ENCODE measurements around the gene ACSF3. TPM values are rescaled to one million over a fixed set of nuclear protein-coding genes. Genes with fewer than 3 reads are reported as not detected.

Gene ACSF3
- polyA plus RNA-seq, 1 donor from 2014 or later, result 20.8 TPM

DNA sequence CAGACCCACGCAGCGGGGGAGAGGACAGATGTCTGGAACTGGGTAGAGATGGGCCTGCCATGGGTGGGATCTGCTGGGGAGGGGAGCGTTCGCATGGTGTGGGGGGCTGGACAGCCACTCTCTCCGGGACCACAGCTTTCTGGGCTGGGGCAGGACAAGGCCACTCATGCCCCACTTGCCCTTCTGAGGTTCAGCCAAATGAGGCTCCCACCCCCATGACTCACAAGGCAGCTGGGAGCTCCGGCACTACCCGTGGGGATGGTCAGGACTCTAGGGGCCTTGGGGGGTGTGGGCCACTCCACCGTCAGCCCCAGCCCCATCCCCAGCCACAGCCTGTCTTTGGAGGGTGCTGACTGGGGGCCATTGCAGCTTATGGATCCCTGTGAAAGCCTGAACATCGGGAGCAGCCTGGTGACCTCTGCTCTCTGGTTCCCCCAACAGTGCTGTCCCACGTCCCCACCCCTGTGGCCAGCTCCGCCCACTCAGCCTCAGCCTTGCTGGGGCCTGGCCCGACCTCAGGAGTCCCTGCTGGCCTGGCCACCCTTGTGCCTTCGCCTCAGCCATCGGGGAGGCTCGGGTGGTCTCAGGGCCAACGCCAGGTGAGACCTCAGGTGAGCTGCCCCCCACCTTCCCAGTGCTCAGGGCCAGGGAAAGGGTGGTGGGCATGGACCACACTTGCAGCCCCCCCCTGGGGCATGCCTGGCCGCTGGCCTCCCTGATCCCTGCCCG is 73.2 kb downstream of the ACSF3 start:
- H3F3A ChIP-seq (ENCODE audit: insufficient read depth, low read length, poor library complexity, severe bottlenecking), result no peaks in the 10 kb centered on the region
- H3K27me3 ChIP-seq (ENCODE audit: insufficient read depth, low read depth, low read length), result peaks cover 12% of the 10 kb centered on the region
- H3K9me3 ChIP-seq (ENCODE audit: low read length), result no peaks in the 10 kb centered on the region
- no peaks in the 10 kb centered on the region for H3K9me2 ChIP-seq (ENCODE audit: insufficient read depth, low read length)
- H3K27ac ChIP-seq (ENCODE audit: low read length), result no peak overlapping the region
- H3K9ac ChIP-seq (ENCODE audit: low read length), result peak overlapping the region; percentile 54
- no peaks in the 10 kb centered on the region for H4K20me1 ChIP-seq (ENCODE audit: insufficient read depth)
- no peaks in the 10 kb centered on the region for H3K79me2 ChIP-seq (replicated peaks; ENCODE audit: insufficient read depth, low read length)
- peak overlapping the region; percentile 43 for H3K4me3 ChIP-seq (ENCODE audit: low read length)
- no peaks in the 10 kb centered on the region for H3K36me3 ChIP-seq (ENCODE audit: insufficient read depth, low read length)
- H3K4me2 ChIP-seq (ENCODE audit: low read length), result no peak overlapping the region
- no peak overlapping the region for H2AFZ ChIP-seq (ENCODE audit: low read depth, low read length)
- no peak for TF ChIP-seq POLR2AphosphoS5 (IDR thresholded peaks at IDR 0.05)
- TF ChIP-seq, protein P1, sequence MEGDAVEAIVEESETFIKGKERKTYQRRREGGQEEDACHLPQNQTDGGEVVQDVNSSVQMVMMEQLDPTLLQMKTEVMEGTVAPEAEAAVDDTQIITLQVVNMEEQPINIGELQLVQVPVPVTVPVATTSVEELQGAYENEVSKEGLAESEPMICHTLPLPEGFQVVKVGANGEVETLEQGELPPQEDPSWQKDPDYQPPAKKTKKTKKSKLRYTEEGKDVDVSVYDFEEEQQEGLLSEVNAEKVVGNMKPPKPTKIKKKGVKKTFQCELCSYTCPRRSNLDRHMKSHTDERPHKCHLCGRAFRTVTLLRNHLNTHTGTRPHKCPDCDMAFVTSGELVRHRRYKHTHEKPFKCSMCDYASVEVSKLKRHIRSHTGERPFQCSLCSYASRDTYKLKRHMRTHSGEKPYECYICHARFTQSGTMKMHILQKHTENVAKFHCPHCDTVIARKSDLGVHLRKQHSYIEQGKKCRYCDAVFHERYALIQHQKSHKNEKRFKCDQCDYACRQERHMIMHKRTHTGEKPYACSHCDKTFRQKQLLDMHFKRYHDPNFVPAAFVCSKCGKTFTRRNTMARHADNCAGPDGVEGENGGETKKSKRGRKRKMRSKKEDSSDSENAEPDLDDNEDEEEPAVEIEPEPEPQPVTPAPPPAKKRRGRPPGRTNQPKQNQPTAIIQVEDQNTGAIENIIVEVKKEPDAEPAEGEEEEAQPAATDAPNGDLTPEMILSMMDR (IDR thresholded peaks at IDR 0.05; ENCODE audit: poor library complexity, severe bottlenecking), result no peak
- TF ChIP-seq, protein P2, sequence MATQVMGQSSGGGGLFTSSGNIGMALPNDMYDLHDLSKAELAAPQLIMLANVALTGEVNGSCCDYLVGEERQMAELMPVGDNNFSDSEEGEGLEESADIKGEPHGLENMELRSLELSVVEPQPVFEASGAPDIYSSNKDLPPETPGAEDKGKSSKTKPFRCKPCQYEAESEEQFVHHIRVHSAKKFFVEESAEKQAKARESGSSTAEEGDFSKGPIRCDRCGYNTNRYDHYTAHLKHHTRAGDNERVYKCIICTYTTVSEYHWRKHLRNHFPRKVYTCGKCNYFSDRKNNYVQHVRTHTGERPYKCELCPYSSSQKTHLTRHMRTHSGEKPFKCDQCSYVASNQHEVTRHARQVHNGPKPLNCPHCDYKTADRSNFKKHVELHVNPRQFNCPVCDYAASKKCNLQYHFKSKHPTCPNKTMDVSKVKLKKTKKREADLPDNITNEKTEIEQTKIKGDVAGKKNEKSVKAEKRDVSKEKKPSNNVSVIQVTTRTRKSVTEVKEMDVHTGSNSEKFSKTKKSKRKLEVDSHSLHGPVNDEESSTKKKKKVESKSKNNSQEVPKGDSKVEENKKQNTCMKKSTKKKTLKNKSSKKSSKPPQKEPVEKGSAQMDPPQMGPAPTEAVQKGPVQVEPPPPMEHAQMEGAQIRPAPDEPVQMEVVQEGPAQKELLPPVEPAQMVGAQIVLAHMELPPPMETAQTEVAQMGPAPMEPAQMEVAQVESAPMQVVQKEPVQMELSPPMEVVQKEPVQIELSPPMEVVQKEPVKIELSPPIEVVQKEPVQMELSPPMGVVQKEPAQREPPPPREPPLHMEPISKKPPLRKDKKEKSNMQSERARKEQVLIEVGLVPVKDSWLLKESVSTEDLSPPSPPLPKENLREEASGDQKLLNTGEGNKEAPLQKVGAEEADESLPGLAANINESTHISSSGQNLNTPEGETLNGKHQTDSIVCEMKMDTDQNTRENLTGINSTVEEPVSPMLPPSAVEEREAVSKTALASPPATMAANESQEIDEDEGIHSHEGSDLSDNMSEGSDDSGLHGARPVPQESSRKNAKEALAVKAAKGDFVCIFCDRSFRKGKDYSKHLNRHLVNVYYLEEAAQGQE (IDR thresholded peaks at IDR 0.05; ENCODE audit: borderline replicate concordance), result no peak

DNA sequence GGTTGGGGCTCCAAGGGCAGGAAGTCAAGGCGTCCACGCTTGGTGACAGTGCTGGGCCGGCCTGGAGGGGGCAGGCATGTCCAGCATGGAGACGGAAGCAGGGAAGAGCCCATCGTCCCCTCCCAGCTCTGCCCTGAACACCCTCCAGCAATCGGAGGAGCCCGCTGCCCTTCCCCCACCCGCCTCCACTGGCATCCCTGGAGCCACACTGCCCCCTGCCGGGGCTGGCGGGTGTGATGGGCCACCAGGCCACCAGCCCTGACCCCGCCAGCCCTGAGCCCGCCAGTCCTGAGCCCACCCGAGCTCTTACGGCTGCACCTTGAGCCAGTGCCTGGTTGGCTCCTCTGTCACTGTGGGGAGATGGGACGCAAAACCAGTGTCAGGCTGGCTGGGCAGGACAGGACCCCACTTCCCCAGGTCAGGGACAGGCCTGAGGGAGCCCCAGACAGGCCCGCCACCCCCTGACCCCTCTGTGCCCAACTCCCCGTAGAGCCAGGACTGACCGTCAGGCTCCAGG is 73.8 kb downstream of the ACSF3 start:
- Histone ChIP-seq H3K27me3 (ENCODE audit: insufficient read depth, low read depth, low read length) (peaks cover 12% of the 10 kb centered on the region), H3K27ac (ENCODE audit: low read length) (no peak overlapping the region), H3K36me3 (ENCODE audit: insufficient read depth, low read length) (no peaks in the 10 kb centered on the region), H3K9me3 (ENCODE audit: low read length) (no peaks in the 10 kb centered on the region), H3K4me3 (ENCODE audit: low read length) (peak overlapping the region; percentile 43), H3K79me2 (replicated peaks; ENCODE audit: insufficient read depth, low read length) (no peaks in the 10 kb centered on the region), H4K20me1 (ENCODE audit: insufficient read depth) (no peaks in the 10 kb centered on the region), H2AFZ (ENCODE audit: low read depth, low read length) (no peak overlapping the region), H3K9ac (ENCODE audit: low read length) (peak overlapping the region; percentile 54), H3K4me2 (ENCODE audit: low read length) (no peak overlapping the region), H3F3A (ENCODE audit: insufficient read depth, low read length, poor library complexity, severe bottlenecking) (no peaks in the 10 kb centered on the region), H3K9me2 (ENCODE audit: insufficient read depth, low read length) (no peaks in the 10 kb centered on the region)
- TF ChIP-seq SMC3 (conservative IDR thresholded peaks at IDR 0.05; ENCODE audit: poor library complexity), result peak; percentile 96
- no peak for TF ChIP-seq MXI1 (conservative IDR thresholded peaks at IDR 0.05; ENCODE audit: poor library complexity, severe bottlenecking)
- TF ChIP-seq RAD21 (conservative IDR thresholded peaks at IDR 0.05), result peak; percentile 98
- TF ChIP-seq EP300 (conservative IDR thresholded peaks at IDR 0.05; ENCODE audit: poor library complexity, severe bottlenecking), result peak; percentile 50
- no peak for TF ChIP-seq TAF1 (IDR thresholded peaks at IDR 0.05; ENCODE audit: low read depth)
- TF ChIP-seq, protein P2 (IDR thresholded peaks at IDR 0.05; ENCODE audit: borderline replicate concordance), result no peak
- TF ChIP-seq, protein P1 (IDR thresholded peaks at IDR 0.05; ENCODE audit: poor library complexity, severe bottlenecking), result peak; percentile 96
- no peak for TF ChIP-seq EZH2 (IDR thresholded peaks at IDR 0.05; ENCODE audit: borderline replicate concordance, insufficient read depth, low read length, poor library complexity, severe bottlenecking)
- no peak for TF ChIP-seq POLR2AphosphoS5 (IDR thresholded peaks at IDR 0.05)

Data from neural cell (in vitro differentiated cells).